Thoracic aorta (tissue), 2 donors: ENCODE data around the gene SMCO3. TPM values are rescaled to one million over a fixed set of nuclear protein-coding genes. Genes with fewer than 3 reads are reported as not detected.
A peak's percentile ranks its signal among the peaks of the same experiment; 100 is the strongest.

ENCODE experiments used
- ATAC-seq: fragments of 150-250 bp; one replicate; pipeline ENCODE4 v1.8.0; 2017; ENCODE audit warnings: low read depth; ENCODE audit not compliant: insufficient number of reproducible peaks, low FRiP score
- DNase-seq: peaks from one replicate; pipeline ENCODE4 v3.0.0-alpha.2; 2020; ENCODE audit warnings: low spot score
- H3K27ac ChIP-seq, 2 donors: fragments of 200-600 bp; sonication (generic); 1 replicate in 1 of 2; 2 replicates in 1 of 2; pipeline ENCODE4 v1.5.1; 2016; ENCODE audit warnings: mild to moderate bottlenecking in 2 of 2, moderate library complexity in 2 of 2
- H3K27me3 ChIP-seq: fragments of 200-600 bp; sonication (generic); replicated peaks from 2 replicates; pipeline ENCODE4 v1.6.0; 2016; ENCODE audit warnings: mild to moderate bottlenecking; ENCODE audit not compliant: insufficient read depth
- H3K36me3 ChIP-seq: fragments of 200-600 bp; sonication (generic); one replicate; pipeline ENCODE4 v1.5.1; 2016
- H3K4me1 ChIP-seq, 2 donors: fragments of 200-600 bp; sonication (generic); 1 replicate in 1 of 2; 2 replicates in 1 of 2; pipeline versions ENCODE4 v1.5.1 to v1.6.0; 2016; ENCODE audit warnings: low read depth in 2 of 2, mild to moderate bottlenecking in 1 of 2; ENCODE audit not compliant: control insufficient read depth in 1 of 2
- H3K4me3 ChIP-seq: fragments of 200-600 bp; sonication (generic); 2 replicates; pipeline ENCODE4 v1.5.1; 2016; ENCODE audit warnings: mild to moderate bottlenecking
- H3K9me3 ChIP-seq: fragments of 200-600 bp; sonication (generic); 2 replicates; pipeline ENCODE4 v1.5.1; 2016
- total RNA-seq, 2 donors: library from RNA; depleted of rRNA; stranded (reverse); fragments of >200 nt; gene quantifications; one replicate each; pipeline versions ENCODE4 v1.1.0 to v1.2.3, GENCODE V29; 2016
- TF ChIP-seq, protein P1 (sequence below): fragments of 200-600 bp; sonication (generic); IDR thresholded peaks from one replicate; pipeline ENCODE4 v1.5.1; 2019; ENCODE audit warnings: antibody characterized with exemption

Gene SMCO3
- under 1 TPM; 0.27 to 0.49 TPM for total RNA-seq

DNA sequence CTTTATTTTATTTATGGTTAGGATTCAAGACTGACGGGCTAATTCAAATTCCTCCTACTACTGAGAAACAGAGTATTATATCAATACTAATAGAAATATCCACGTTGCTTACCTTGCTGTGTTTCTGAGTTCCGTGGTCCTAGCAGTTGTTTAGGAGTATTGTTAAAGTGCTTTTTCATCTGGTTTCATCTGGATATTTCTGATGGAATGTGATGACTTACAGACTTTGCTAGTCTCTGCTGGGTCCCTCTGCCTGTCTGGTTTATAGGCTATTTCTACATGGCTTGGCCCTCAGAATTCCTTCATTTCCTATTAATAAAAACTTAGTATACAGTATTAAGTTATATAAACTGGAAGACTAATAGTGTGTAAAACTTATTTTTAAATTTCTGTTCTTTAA, at the start of gene SMCO3:
TSS of gene SMCO3 (minus strand) at position 169 of the 400 bp plus-strand sequence. CDS start 7,502 bp downstream, outside the sequence.
- H3K4me3 ChIP-seq = no peak within 1 kb of the TSS
- DNase-seq (no peak), ATAC-seq (no peak)
- TF ChIP-seq, protein P1, sequence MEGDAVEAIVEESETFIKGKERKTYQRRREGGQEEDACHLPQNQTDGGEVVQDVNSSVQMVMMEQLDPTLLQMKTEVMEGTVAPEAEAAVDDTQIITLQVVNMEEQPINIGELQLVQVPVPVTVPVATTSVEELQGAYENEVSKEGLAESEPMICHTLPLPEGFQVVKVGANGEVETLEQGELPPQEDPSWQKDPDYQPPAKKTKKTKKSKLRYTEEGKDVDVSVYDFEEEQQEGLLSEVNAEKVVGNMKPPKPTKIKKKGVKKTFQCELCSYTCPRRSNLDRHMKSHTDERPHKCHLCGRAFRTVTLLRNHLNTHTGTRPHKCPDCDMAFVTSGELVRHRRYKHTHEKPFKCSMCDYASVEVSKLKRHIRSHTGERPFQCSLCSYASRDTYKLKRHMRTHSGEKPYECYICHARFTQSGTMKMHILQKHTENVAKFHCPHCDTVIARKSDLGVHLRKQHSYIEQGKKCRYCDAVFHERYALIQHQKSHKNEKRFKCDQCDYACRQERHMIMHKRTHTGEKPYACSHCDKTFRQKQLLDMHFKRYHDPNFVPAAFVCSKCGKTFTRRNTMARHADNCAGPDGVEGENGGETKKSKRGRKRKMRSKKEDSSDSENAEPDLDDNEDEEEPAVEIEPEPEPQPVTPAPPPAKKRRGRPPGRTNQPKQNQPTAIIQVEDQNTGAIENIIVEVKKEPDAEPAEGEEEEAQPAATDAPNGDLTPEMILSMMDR = no peak
- H3K27ac ChIP-seq = no peak within 1 kb of the TSS
- H3K9me3 ChIP-seq = no peaks in the 10 kb centered on the region
- H3K36me3 ChIP-seq = no peaks in the 10 kb centered on the region
- H3K4me1 ChIP-seq = no peaks in the 10 kb centered on the region
- H3K27me3 ChIP-seq = no peaks in the 10 kb centered on the region

GRCh38 chr12:14860490-14860889, 46.5 kb upstream of the SMCO3 start:
- Histone ChIP-seq H3K27ac (no peak overlapping the region), H3K36me3 (no peaks in the 10 kb centered on the region), H3K9me3 (peaks cover 8% of the 10 kb centered on the region), H3K4me1 (no peaks in the 10 kb centered on the region), H3K4me3 (no peak overlapping the region), H3K27me3 (no peaks in the 10 kb centered on the region)
- DNase-seq = no peak
- no peak for ATAC-seq
- TF ChIP-seq, protein P1 = no peak

- TF ChIP-seq, protein P1 = no peak
- Histone ChIP-seq H3K36me3 (no peaks in the 10 kb centered on the region), H3K27ac (no peak overlapping the region), H3K4me1 (peaks cover 5 to 14% of the 10 kb centered on the region in 2 donors), H3K27me3 (no peaks in the 10 kb centered on the region), H3K4me3 (no peak overlapping the region), H3K9me3 (peaks cover 8% of the 10 kb centered on the region)
- no peak for DNase-seq
- ATAC-seq = no peak
These were observed 44.5 kb upstream of the SMCO3 start for GRCh38 chr12:14858513-14858912.

GRCh38 chr12:14854586-14855183, 40.7 kb upstream of the SMCO3 start:
- peak; percentile 68 for ATAC-seq

GRCh38 chr12:14853961-14854360, 40.0 kb upstream of the SMCO3 start:
- no peak overlapping the region for H3K4me3 ChIP-seq
- H3K36me3 ChIP-seq = no peaks in the 10 kb centered on the region
- H3K9me3 ChIP-seq = no peaks in the 10 kb centered on the region
- no peak overlapping the region for H3K27ac ChIP-seq
- DNase-seq = no peak
- H3K4me1 ChIP-seq = peaks cover 11 to 25% of the 10 kb centered on the region in 2 donors
- no peak for ATAC-seq
- H3K27me3 ChIP-seq = no peaks in the 10 kb centered on the region
- TF ChIP-seq, protein P1 = no peak

More at GRCh38 chr12:14854586-14855183, 40.7 kb upstream of the SMCO3 start:
- Histone ChIP-seq H3K4me3 (no peak overlapping the region), H3K27me3 (no peaks in the 10 kb centered on the region), H3K4me1 (peaks cover 5 to 18% of the 10 kb centered on the region in 2 donors), H3K36me3 (no peaks in the 10 kb centered on the region), H3K9me3 (no peaks in the 10 kb centered on the region), H3K27ac (no peak overlapping the region)
- TF ChIP-seq, protein P1 = no peak
- DNase-seq = no peak
